22Rv1 (cell line): Measurements from ENCODE around the gene EYA2.

Experiments
- CTCF ChIP-seq: fragments of 450-650 bp; IDR thresholded peaks from 2 replicates; pipeline ENCODE4 v1.5.1; 2017; ENCODE audit warnings: mild to moderate bottlenecking
- ZFX ChIP-seq: fragments of 450-650 bp; IDR thresholded peaks from 2 replicates; pipeline ENCODE4 v1.6.1; 2017; ENCODE audit warnings: antibody characterized with exemption, borderline replicate concordance

- TF ChIP-seq CTCF (no peak), ZFX (no peak)
Measured at GRCh38 chr20:47061549-47061948, 166.9 kb downstream of the EYA2 start.
